Panc1 (cell line): ENCODE data around the gene OMA1. TPM values are rescaled to one million over a fixed set of nuclear protein-coding genes. Genes with fewer than 3 reads are reported as not detected.
A peak's percentile ranks its signal among the peaks of the same experiment; 100 is the strongest.

Experiments used
- ATAC-seq: fragments of 200-7000 bp; cut with Tn5 transposase; 2 replicates; pipeline ENCODE4 v1.9.1; 2020; ENCODE audit warnings: mild to moderate bottlenecking, moderate library complexity
- Bru-seq: library from RNA; stranded (reverse); fragments of 400-500 nt; gene quantifications from one replicate; lab custom pipeline; 2021; lab: Mats Ljungman, UMichigan
- BruChase-seq, 2 experiments: library from RNA; stranded (reverse); fragments of 400-500 nt; gene quantifications; one replicate each; lab custom pipeline; 2021; lab: Mats Ljungman, UMichigan
- BruUV-seq: library from RNA; stranded (reverse); fragments of 400-500 nt; replicated peaks from 2 replicates; lab custom pipeline; 2021; lab: Mats Ljungman, UMichigan
- CTCF ChIA-PET: fragments of 300-600 bp; sonication (Branson Sonifier 250); formaldehyde crosslinking; loops from one replicate; lab custom pipeline; 2022; ENCODE audit warnings: antibody characterized with exemption; lab: Charles Lee
- POLR2A ChIA-PET: fragments of 300-600 bp; sonication (Branson Sonifier 250); formaldehyde crosslinking; loops from one replicate; lab custom pipeline; 2022; ENCODE audit warnings: antibody characterized with exemption; lab: Charles Lee
- DNase-seq: peaks from one replicate; pipeline ENCODE4 v3.0.0-alpha.2; 2010; ENCODE audit warnings: low read depth, low spot score
- H3K27ac ChIP-seq: 2 replicates; pipeline ENCODE4 v1.5.1; 2011; ENCODE audit warnings: mild to moderate bottlenecking, low read length, inconsistent platforms
- H3K27me3 ChIP-seq: fragments of 200-500 bp; sonication (Bioruptor generic); 2 replicates; pipeline ENCODE4 v1.6.0; 2014; ENCODE audit warnings: low read length, inconsistent platforms; ENCODE audit not compliant: control insufficient read depth, insufficient read depth
- H3K36me3 ChIP-seq: fragments of 200-500 bp; sonication (Bioruptor generic); 2 replicates; pipeline ENCODE4 v1.5.1; 2014; ENCODE audit warnings: inconsistent platforms, mild to moderate bottlenecking, low read length, moderate library complexity; ENCODE audit not compliant: control insufficient read depth, insufficient read depth
- H3K4me1 ChIP-seq: 2 replicates; pipeline ENCODE4 v1.5.1; 2011; ENCODE audit warnings: inconsistent platforms, mild to moderate bottlenecking, low read length, moderate library complexity; ENCODE audit not compliant: control insufficient read depth, insufficient read depth
- H3K4me3 ChIP-seq, 2 experiments: 2 replicates each; pipeline ENCODE4 v1.5.1; 2011 to 2012; ENCODE audit warnings: low read depth in 2 of 2, low read length in 2 of 2, mild to moderate bottlenecking in 2 of 2, inconsistent platforms in 1 of 2, moderate library complexity in 1 of 2
- H3K9me3 ChIP-seq: fragments of 200-500 bp; sonication (Bioruptor generic); 2 replicates; pipeline ENCODE4 v1.5.1; 2014; ENCODE audit warnings: low read depth, mild to moderate bottlenecking, inconsistent platforms, low read length, moderate library complexity; ENCODE audit not compliant: control insufficient read depth, insufficient read depth
- POLR2AphosphoS5 ChIP-seq: IDR thresholded peaks from 2 replicates; pipeline ENCODE4 v1.6.1; 2012; ENCODE audit warnings: mild to moderate bottlenecking, low read depth, low read length, moderate library complexity
- SIN3A ChIP-seq: IDR thresholded peaks from 2 replicates; pipeline ENCODE4 v1.6.1; 2012; ENCODE audit warnings: low read depth, mild to moderate bottlenecking, low read length, moderate library complexity, borderline replicate concordance; ENCODE audit not compliant: insufficient read depth
- TCF7L2 ChIP-seq: IDR thresholded peaks from 2 replicates; pipeline ENCODE4 v1.6.1; 2011; ENCODE audit warnings: mild to moderate bottlenecking, low read depth, low read length, inconsistent platforms
- in situ Hi-C: cut with HindIII; loops from 2 replicates; pipeline ENCODE4 v1.10.0; 2016; ENCODE audit warnings: low sequenced_read_pairs, low pct_unique_long_range_greater_than_20kb
- intact Hi-C: fragments of 100-400 bp; cut with micrococcal nuclease; formaldehyde crosslinking; loops from one replicate; pipeline ENCODE4 v1.10.0; 2022; ENCODE audit not compliant: unreplicated experiment
- long read RNA-seq: library from polyadenylated mRNA; unstranded; transcript quantifications from one replicate; pipeline ENCODE4 v2.0.0, GENCODE V29; 2021; ENCODE audit not compliant: unreplicated experiment
- polyA plus RNA-seq: library from polyadenylated mRNA; unstranded; fragments of >200 nt; gene quantifications from one replicate; pipeline ENCODE4 v1.2.1, GENCODE V29; 2012; ENCODE audit warnings: missing spikeins; ENCODE audit not compliant: insufficient read length
- total RNA-seq: library from RNA; stranded (reverse); gene quantifications from one replicate; pipeline ENCODE4 v1.2.1, GENCODE V29; 2021; ENCODE audit not compliant: unreplicated experiment
- TF ChIP-seq, protein P1 (sequence below): fragments of 450-650 bp; IDR thresholded peaks from 2 replicates; pipeline ENCODE4 v1.5.1; 2017; ENCODE audit warnings: mild to moderate bottlenecking
- TF ChIP-seq, protein P2 (sequence below), 2 experiments: IDR thresholded peaks; 2 replicates each; pipeline ENCODE4 v1.6.1; 2011 to 2012; ENCODE audit warnings: low read depth in 2 of 2, control low read depth in 1 of 2, low read length in 1 of 2, mild to moderate bottlenecking in 1 of 2, moderate library complexity in 1 of 2; ENCODE audit not compliant: insufficient read depth in 1 of 2

The OMA1 gene
- 16.6 TPM for total RNA-seq
- polyA plus RNA-seq = 8.8 TPM
- Bru-seq, nascent RNA = percentile 70 among the genes with signal in this experiment
- percentile 80 among the genes with signal in this experiment for BruChase-seq, experiment 1, labeled RNA remaining after a 2-hour chase
- BruChase-seq, experiment 2, labeled RNA remaining after a 6-hour chase = percentile 68 among the genes with signal in this experiment
- long read RNA-seq, partial matches to known transcripts = 3 of 24 reads
- long read RNA-seq, other reads (novel, unspliced or antisense) = 21 of 24 reads

DNA sequence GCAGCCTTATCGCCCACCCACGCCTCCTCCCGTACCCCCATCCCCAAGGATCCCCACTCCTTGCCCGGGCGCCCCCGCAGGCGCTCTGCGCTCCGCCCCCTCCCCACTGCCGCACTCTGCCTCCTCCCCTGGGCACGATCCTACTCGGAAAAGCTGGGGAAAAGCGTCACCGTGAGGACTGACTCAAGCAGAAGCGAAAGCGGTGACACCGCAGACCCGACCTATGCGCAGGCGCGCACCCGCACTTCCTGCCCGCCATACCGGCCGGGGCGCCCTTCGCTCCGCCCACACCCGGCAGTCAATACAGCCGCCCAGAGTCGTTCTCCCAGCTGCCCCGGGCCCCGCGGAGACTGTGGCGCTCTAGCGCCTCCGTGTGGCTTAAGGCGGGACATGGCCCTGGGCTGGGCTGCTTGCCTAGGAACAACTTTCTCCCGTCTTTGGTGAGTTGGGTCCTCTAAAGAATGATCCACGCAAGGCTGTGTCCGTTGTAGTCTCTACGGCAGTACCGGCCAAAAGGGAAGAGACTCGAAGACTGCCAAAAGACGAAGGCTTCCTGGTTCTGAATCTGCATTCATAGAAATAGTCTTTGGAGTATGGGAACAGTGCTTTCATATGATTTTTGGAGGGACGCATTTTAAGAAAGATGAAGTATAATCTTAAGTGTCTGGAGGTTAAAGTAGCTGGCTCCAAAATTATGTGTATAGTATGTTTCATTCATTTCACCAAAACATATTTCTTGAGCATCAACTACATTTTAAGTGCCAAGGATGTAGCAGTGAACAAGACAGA lies at the start of gene OMA1:
OMA1 (minus strand) TSS at position 207 of the 789 bp plus-strand sequence. CDS start 7,432 bp downstream, outside the sequence.
- peaks cover 7% of the 10 kb centered on the region for H3K4me1 ChIP-seq
- DNase-seq = peak; percentile 88
- POLR2A ChIA-PET = interaction anchor here (0.6 to 0.7 kb wide), 3 partner anchors 80 to 702 kb away, joined by 3 to 15 read pairs (median 10); no protein-coding TSS in a partner anchor
- H3K36me3 ChIP-seq = no peaks in the 10 kb centered on the region
- peak within 1 kb of the TSS; percentile 77 to 93 for H3K4me3 ChIP-seq
- BruUV-seq = no TSS peak
- H3K27ac ChIP-seq = peak within 1 kb of the TSS; percentile 94
- ATAC-seq = peak; percentile 99
- intact Hi-C loops (no loop called here), in situ Hi-C loops (no loop called here)
- TF ChIP-seq POLR2AphosphoS5 (peak; percentile 77), TCF7L2 (no peak), SIN3A (no peak)
- TF ChIP-seq, protein P1, sequence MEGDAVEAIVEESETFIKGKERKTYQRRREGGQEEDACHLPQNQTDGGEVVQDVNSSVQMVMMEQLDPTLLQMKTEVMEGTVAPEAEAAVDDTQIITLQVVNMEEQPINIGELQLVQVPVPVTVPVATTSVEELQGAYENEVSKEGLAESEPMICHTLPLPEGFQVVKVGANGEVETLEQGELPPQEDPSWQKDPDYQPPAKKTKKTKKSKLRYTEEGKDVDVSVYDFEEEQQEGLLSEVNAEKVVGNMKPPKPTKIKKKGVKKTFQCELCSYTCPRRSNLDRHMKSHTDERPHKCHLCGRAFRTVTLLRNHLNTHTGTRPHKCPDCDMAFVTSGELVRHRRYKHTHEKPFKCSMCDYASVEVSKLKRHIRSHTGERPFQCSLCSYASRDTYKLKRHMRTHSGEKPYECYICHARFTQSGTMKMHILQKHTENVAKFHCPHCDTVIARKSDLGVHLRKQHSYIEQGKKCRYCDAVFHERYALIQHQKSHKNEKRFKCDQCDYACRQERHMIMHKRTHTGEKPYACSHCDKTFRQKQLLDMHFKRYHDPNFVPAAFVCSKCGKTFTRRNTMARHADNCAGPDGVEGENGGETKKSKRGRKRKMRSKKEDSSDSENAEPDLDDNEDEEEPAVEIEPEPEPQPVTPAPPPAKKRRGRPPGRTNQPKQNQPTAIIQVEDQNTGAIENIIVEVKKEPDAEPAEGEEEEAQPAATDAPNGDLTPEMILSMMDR = peak; percentile 97
- TF ChIP-seq, protein P2, sequence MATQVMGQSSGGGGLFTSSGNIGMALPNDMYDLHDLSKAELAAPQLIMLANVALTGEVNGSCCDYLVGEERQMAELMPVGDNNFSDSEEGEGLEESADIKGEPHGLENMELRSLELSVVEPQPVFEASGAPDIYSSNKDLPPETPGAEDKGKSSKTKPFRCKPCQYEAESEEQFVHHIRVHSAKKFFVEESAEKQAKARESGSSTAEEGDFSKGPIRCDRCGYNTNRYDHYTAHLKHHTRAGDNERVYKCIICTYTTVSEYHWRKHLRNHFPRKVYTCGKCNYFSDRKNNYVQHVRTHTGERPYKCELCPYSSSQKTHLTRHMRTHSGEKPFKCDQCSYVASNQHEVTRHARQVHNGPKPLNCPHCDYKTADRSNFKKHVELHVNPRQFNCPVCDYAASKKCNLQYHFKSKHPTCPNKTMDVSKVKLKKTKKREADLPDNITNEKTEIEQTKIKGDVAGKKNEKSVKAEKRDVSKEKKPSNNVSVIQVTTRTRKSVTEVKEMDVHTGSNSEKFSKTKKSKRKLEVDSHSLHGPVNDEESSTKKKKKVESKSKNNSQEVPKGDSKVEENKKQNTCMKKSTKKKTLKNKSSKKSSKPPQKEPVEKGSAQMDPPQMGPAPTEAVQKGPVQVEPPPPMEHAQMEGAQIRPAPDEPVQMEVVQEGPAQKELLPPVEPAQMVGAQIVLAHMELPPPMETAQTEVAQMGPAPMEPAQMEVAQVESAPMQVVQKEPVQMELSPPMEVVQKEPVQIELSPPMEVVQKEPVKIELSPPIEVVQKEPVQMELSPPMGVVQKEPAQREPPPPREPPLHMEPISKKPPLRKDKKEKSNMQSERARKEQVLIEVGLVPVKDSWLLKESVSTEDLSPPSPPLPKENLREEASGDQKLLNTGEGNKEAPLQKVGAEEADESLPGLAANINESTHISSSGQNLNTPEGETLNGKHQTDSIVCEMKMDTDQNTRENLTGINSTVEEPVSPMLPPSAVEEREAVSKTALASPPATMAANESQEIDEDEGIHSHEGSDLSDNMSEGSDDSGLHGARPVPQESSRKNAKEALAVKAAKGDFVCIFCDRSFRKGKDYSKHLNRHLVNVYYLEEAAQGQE (IDR thresholded peaks at IDR 0.05; ENCODE audit: insufficient read depth in 1 of 2, low read depth in 2 of 2, low read length in 1 of 2) = peak in 1 of 2 experiments; percentile 53; a peak in 1 of 4 replicates
- CTCF ChIA-PET = interaction anchor here (0.6 to 1.4 kb wide), 2 partner anchors 28 to 156 kb away, joined by 4 to 7 read pairs; no protein-coding TSS in a partner anchor
- no peaks in the 10 kb centered on the region for H3K9me3 ChIP-seq
- no peaks in the 10 kb centered on the region; the same call in 1 of the 2 replicates for H3K27me3 ChIP-seq

DNA sequence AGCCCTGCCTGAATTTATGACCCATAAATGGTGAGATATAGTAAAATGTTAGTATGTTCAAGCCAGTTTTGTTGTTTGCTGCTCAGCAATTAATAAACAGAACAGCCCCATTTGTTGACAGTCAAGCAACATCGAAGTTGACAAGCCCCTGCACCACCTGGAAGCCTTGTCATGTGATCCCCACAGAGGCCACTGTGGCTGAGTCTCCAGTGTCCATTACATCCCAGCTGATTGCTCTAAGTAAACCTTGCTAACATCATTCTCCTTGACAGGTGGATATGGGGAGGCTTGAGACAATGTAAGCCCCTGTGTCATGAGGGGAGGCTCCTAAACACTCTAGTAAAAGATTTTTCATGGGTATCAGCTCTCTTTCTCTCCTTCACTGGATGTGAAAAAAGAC lies 48.0 kb upstream of the OMA1 start:
- BruUV-seq = no TSS peak
- TF ChIP-seq, protein P2 (IDR thresholded peaks at IDR 0.05; ENCODE audit: insufficient read depth in 1 of 2, low read depth in 2 of 2, low read length in 1 of 2) = no peak
- TF ChIP-seq SIN3A = no peak
- ATAC-seq = no peak
- Histone ChIP-seq H3K27me3 (no peaks in the 10 kb centered on the region; the same call in 1 of the 2 replicates), H3K4me1 (no peaks in the 10 kb centered on the region), H3K36me3 (no peaks in the 10 kb centered on the region), H3K9me3 (no peaks in the 10 kb centered on the region), H3K27ac (no peak overlapping the region), H3K4me3 (no peak overlapping the region)
- intact Hi-C loops (no loop called here), in situ Hi-C loops (no loop called here)
- DNase-seq = no peak
- ChIA-PET POLR2A (no interaction called here), CTCF (no interaction called here)
